HG02588 (cell line): ENCODE measurements around the gene APCDD1L.

Experiments used
- ATAC-seq: cut with Tn5 transposase; IDR thresholded peaks from one replicate; pipeline ENCODE4 v1.9.1; 2021; ENCODE audit warnings: mild to moderate bottlenecking, moderate library complexity; ENCODE audit not compliant: unreplicated experiment

APCDD1L gene

GRCh38 chr20:58515233-58516212 is at the start of gene APCDD1L:
TSS of gene APCDD1L (minus strand) at chr20:58515399. CDS start at chr20:58514707, 692 bp downstream.
- no peak for ATAC-seq

DNA sequence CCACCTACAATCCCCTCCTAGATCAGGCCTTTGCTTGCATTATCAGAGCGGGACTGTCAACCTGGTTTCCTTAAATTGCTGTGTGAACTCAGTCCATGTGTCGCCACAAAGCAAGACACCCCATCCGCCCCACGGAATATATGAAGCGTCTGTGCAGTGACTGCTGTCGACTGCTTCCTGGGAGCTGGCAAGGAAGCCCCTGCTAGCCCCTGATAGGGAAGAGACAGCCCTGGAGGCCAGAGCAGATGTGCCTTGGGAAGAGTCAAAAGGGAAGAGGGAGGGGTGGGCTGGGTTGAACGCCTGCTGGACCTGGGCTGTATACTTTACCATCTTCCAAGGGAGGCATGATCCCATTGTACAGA is 44.1 kb upstream of the APCDD1L start:
- ATAC-seq = no peak

DNA sequence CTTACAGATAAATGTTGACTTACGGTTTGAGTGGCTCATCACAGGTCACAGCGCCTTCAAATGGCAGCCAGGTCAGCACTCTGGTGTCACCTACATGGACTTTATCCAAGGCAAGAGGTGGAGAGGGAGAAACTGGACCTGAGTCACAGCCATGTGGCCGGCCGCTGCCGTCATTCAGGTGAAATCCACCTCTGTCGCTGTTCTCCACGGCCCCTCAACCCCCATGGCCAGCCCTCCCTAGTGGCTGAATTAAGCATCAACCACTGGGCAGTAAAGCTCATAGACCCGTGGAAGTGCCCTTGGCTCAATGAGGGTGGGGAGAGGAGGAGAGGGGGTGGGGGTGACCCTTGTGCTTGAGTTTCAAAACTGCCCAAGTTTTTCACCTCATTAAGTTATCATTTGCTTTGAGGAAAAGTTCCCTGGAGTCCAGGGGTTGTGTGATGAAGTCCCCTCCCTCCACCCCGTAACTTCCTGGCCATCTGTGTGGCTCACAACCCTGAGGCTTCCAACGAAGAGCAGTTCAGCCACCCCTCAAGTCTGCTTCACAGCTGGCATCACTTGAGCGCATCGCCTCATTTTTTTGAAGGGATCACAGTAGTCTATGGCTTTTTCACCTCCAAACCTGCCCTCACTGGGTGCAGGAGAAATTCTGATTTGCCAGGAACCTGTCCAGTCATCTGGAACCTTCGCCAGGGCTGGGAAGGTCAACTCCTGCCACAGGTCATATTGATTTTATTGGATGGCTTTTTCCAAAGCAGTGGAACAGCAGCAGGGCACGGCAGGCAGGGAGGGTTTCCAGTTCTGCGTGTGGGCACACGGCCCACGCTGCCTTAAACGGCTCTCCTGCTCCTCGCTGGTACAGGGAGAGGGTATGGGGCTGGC is 43.5 kb upstream of the APCDD1L start:
- ATAC-seq = no peak

GRCh38 chr20:58557733-58558342 is 42.6 kb upstream of the APCDD1L start:
- no peak for ATAC-seq

- ATAC-seq = no peak
These were observed 41.8 kb upstream of the APCDD1L start for GRCh38 chr20:58556961-58557360.

GRCh38 chr20:58555078-58555765 is 40.0 kb upstream of the APCDD1L start:
- no peak for ATAC-seq

- no peak for ATAC-seq
These were observed 39.3 kb upstream of the APCDD1L start for GRCh38 chr20:58554541-58554940.

GRCh38 chr20:58553841-58554240 is 38.6 kb upstream of the APCDD1L start:
- ATAC-seq = no peak

DNA sequence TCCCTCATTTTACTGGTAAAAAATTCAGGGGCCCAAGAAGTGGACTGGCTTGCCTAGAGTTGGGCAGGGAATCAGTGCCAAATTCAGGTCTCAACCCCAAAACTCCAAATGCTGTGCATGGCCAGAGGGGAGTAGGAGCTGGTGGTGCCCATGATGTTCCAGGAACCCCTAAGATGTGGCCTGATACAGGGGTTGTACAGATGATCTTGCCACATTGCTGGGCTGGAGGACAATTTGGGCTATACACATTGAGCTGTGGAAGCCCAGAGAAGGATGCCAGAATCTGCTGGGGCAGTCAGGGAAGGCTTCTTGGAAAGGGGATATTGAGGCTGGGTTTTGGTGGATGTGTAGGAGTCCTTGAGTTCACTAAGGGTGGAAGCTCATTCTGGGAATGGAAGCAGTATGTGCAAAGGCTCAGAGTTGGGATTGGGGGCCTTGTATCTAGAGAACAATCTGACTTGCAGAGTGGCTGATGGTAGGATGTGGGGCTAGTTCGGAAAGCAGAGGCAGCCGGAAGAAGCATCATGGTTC is 38.0 kb upstream of the APCDD1L start:
- no peak for ATAC-seq

GRCh38 chr20:58552366-58552934 is 37.3 kb upstream of the APCDD1L start:
- no peak for ATAC-seq

DNA sequence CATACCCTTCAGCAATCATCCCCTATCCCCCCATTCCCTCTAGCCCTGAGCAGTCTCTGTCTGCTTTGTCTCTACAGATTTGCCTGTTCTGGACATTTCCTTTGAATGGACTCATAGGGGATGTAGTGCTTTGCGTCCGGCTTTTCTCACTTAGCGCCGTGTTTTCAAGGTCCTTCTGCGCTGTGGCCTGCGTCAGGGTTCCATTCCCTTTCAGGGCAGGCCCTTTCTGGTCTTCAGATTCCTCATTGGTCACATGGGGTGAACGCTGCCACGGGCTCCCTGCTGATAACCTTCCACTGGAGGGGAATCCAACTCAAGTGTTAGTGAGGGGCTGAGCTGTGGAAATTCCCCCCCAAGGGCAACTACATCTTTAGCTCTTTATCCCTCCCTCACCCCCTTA is 36.4 kb upstream of the APCDD1L start:
- ATAC-seq = no peak

GRCh38 chr20:58550275-58551059 is 35.3 kb upstream of the APCDD1L start:
- ATAC-seq = no peak

DNA sequence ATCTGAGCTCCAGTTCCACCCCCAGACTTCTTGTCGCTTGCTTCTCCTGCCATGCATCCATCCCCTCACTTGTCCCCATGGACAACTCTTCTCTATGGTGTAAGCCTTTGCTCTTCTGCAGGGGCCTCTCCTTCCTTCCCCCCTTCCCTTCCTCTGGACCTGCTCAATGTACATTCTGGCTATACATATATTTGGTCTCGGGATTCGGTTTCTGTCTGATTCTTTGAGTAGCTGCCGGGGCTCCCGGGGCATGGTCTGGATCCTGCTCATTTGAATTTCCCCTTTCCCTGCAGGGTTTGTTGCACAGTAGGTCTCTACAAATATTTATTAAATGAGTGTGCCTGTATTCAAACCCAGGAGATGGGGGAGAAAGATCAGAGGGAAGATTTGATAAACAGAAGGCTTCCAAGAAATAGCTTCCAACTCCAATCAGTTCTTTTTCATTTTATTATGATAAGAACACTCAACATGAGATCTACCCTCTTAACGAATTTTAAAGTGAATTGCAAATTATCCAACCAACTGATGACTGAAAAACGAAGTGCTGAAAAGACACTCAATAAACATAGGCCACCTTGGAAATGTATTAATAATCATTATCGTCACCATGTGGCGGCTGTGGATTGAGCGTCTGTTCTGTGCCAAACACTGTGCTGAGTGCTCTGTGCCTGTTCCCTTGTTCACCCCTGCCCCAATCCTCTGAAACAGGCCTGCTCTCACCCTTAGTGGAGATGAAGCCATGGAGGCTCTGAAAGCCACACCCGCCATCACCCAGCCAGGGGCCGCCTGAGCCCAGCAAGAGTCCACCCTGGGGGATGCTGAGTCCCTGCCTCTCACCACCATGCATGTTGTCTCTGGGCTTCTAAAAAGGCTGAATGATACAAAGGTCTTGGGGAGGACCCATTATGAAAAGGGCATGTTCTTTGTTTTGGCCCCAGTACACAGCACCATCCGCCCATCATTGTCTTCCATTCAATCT is 34.3 kb upstream of the APCDD1L start:
- ATAC-seq = no peak

- ATAC-seq = no peak
These were observed 32.6 kb upstream of the APCDD1L start for GRCh38 chr20:58547623-58548475.

DNA sequence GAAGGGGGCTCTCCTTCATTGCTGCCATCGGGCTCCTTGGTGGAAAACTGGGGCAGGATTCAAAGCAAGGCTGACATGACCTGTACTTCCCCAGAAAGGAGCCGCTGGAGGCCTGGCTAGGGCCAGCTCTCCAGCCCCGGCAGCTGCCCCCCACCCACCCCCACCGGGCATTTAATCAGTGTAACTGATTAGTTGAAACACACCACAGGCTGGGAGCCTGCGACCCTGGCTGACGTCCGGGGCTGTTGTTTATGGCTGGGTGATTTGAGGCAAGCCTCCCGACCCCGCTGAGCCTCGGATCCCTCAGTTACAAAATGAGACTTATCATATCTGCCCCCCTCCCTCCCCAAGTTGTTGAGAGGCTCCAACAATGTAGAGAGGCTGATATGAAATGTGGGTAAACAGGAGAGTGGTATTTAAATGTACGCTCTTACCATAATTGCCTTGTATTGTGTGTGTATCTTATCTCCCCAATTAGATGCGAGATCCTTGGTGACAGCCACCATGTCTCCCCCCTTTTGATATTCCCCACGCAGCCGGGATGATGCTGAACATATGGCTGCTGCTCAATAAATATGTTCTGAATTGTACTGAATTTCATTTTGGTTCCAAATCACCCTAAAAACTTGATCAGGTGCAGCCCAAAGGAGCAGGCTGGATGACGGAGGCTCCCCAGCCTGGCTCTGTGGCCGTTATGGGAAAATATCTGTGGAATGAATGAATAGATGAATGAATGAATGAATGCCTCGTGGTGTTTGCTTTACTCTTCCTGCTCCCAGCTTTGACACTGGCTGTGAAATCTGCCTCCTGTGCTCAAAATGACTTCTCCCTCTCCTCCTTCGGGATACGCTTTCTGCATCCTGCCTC is 31.8 kb upstream of the APCDD1L start:
- ATAC-seq = no peak

- no peak for ATAC-seq
These were observed 31.2 kb upstream of the APCDD1L start for GRCh38 chr20:58546416-58546711.
